PC-9 (cell line): ENCODE results near the gene TMSB15B. TPM values are rescaled to one million over a fixed set of nuclear protein-coding genes. Genes with fewer than 3 reads are reported as not detected.
"Not testable (repeated sequence)": the region's sequence is repeated elsewhere in the genome, so short reads cannot be mapped to it uniquely, and the experiment has no call there.

Source experiments
- Bru-seq: library from RNA; stranded (reverse); fragments of 400-500 nt; gene quantifications from one replicate; lab custom pipeline; 2021; lab: Mats Ljungman, UMichigan
- BruChase-seq, 2 experiments: library from RNA; stranded (reverse); fragments of 400-500 nt; gene quantifications; one replicate each; lab custom pipeline; 2021; lab: Mats Ljungman, UMichigan
- BruUV-seq: library from RNA; stranded (reverse); fragments of 400-500 nt; replicated peaks from 2 replicates; lab custom pipeline; 2021; lab: Mats Ljungman, UMichigan
- CTCF ChIA-PET: fragments of 300-600 bp; sonication (Branson Sonifier 250); formaldehyde crosslinking; loops from one replicate; lab custom pipeline; 2022; ENCODE audit warnings: antibody characterized with exemption; lab: Charles Lee
- POLR2A ChIA-PET: fragments of 300-600 bp; sonication (Branson Sonifier 250); formaldehyde crosslinking; loops from one replicate; lab custom pipeline; 2022; ENCODE audit warnings: antibody characterized with exemption; ENCODE audit not compliant: unreplicated experiment; lab: Charles Lee
- DNase-seq, 2 experiments: peaks; one replicate each; pipeline versions ENCODE4 v3.0.0 to v3.0.0-alpha.2; 2015 to 2022; ENCODE audit warnings: mixed read lengths in 1 of 2
- H2AFZ ChIP-seq: fragments of 200-600 bp; sonication (generic); 2 replicates; pipeline ENCODE4 v1.8.1; 2017; ENCODE audit warnings: antibody characterized with exemption
- H3F3A ChIP-seq: fragments of 200-600 bp; sonication (generic); 2 replicates; pipeline ENCODE4 v1.8.1; 2017; ENCODE audit warnings: antibody characterized with exemption, mild to moderate bottlenecking, low read depth; ENCODE audit not compliant: insufficient read depth
- H3K27ac ChIP-seq: fragments of 200-600 bp; sonication (generic); 2 replicates; pipeline ENCODE4 v1.6.1; 2016; ENCODE audit warnings: mixed run types
- H3K27me3 ChIP-seq: fragments of 200-600 bp; sonication (generic); 2 replicates; pipeline ENCODE4 v1.6.1; 2016; ENCODE audit warnings: low read depth, mixed run types; ENCODE audit not compliant: insufficient read depth
- H3K36me3 ChIP-seq: fragments of 200-600 bp; sonication (generic); 2 replicates; pipeline ENCODE4 v1.6.1; 2016; ENCODE audit warnings: low read depth, mixed run types
- H3K4me1 ChIP-seq: fragments of 200-600 bp; sonication (generic); replicated peaks from 2 replicates; pipeline ENCODE4 v1.6.1; 2016; ENCODE audit warnings: mixed run types; ENCODE audit not compliant: insufficient read depth
- H3K4me2 ChIP-seq: fragments of 200-600 bp; sonication (generic); 2 replicates; pipeline ENCODE4 v1.6.1; 2017; ENCODE audit warnings: mixed run types
- H3K4me3 ChIP-seq: fragments of 200-600 bp; sonication (generic); 2 replicates; pipeline ENCODE4 v1.6.1; 2016; ENCODE audit warnings: mixed run types
- H3K79me2 ChIP-seq: fragments of 200-600 bp; sonication (generic); 2 replicates; pipeline ENCODE4 v1.6.1; 2017; ENCODE audit warnings: low read depth, mixed run types
- H3K9me2 ChIP-seq: fragments of 200-600 bp; sonication (generic); 2 replicates; pipeline ENCODE4 v1.8.1; 2017; ENCODE audit warnings: mild to moderate bottlenecking; ENCODE audit not compliant: insufficient read depth
- H3K9me3 ChIP-seq: fragments of 200-600 bp; sonication (generic); 2 replicates; pipeline ENCODE4 v1.8.1; 2016; ENCODE audit warnings: low read depth; ENCODE audit not compliant: insufficient read depth
- H4K20me1 ChIP-seq: fragments of 200-600 bp; sonication (generic); 2 replicates; pipeline ENCODE4 v1.8.1; 2017; ENCODE audit not compliant: insufficient read depth
- EZH2 ChIP-seq: fragments of 200-600 bp; sonication (generic); IDR thresholded peaks from 2 replicates; pipeline ENCODE4 v1.8.0; 2017; ENCODE audit warnings: antibody characterized with exemption, low read depth
- intact Hi-C: fragments of 100-400 bp; cut with micrococcal nuclease; formaldehyde crosslinking; loops from one replicate; pipeline ENCODE4 v1.10.0; 2022; ENCODE audit not compliant: unreplicated experiment
- long read RNA-seq: library from polyadenylated mRNA; stranded (forward); transcript quantifications from one replicate; pipeline ENCODE4 v2.0.0, GENCODE V29; 2022
- total RNA-seq: library from RNA; stranded (reverse); gene quantifications from 2 replicates; pipeline ENCODE4 v1.2.3, GENCODE V29; 2021
- TF ChIP-seq, protein P1 (sequence below): fragments of 200-600 bp; sonication (generic); conservative IDR thresholded peaks from 2 replicates; pipeline ENCODE4 v1.6.1; 2017; ENCODE audit warnings: mixed run types, antibody characterized with exemption, mild to moderate bottlenecking, moderate library complexity

TMSB15B gene
- total RNA-seq (not detected in 2 replicates), Bru-seq, nascent RNA (percentile 5 among the genes with signal in this experiment), BruChase-seq, experiment 1, labeled RNA remaining after a 2-hour chase (percentile 4 among the genes with signal in this experiment), BruChase-seq, experiment 2, labeled RNA remaining after a 6-hour chase (percentile 4 among the genes with signal in this experiment)
- long read RNA-seq, result 0 reads

GRCh38 chrX:103962411-103963278 is at the start of gene TMSB15B:
Gene TMSB15B (plus strand): TSS chrX:103962627.
- H3K4me3 ChIP-seq, H3K9me3 ChIP-seq, H2AFZ ChIP-seq, H3F3A ChIP-seq, H4K20me1 ChIP-seq, H3K27me3 ChIP-seq, H3K79me2 ChIP-seq, BruUV-seq, H3K27ac ChIP-seq, DNase-seq, intact Hi-C loops, H3K4me2 ChIP-seq, CTCF ChIA-PET, H3K4me1 ChIP-seq, H3K9me2 ChIP-seq, H3K36me3 ChIP-seq, POLR2A ChIA-PET: not testable (repeated sequence)

- Histone ChIP-seq H3K79me2 (no peaks in the 10 kb centered on the region), H3K27ac (no peak overlapping the region), H3K27me3 (peaks cover 38% of the 10 kb centered on the region), H3K4me3 (no peak overlapping the region), H3K9me3 (no peaks in the 10 kb centered on the region), H3K4me1 (no peaks in the 10 kb centered on the region), H3K9me2 (no peaks in the 10 kb centered on the region), H2AFZ (no peak overlapping the region), H3K36me3 (no peaks in the 10 kb centered on the region), H3F3A (no peaks in the 10 kb centered on the region), H3K4me2 (no peak overlapping the region), H4K20me1 (no peaks in the 10 kb centered on the region)
- intact Hi-C loops, result no loop called here
- no TSS peak for BruUV-seq
- ChIA-PET POLR2A (no interaction called here), CTCF (no interaction called here)
- no peak for DNase-seq
- no peak for TF ChIP-seq EZH2
- TF ChIP-seq, protein P1, sequence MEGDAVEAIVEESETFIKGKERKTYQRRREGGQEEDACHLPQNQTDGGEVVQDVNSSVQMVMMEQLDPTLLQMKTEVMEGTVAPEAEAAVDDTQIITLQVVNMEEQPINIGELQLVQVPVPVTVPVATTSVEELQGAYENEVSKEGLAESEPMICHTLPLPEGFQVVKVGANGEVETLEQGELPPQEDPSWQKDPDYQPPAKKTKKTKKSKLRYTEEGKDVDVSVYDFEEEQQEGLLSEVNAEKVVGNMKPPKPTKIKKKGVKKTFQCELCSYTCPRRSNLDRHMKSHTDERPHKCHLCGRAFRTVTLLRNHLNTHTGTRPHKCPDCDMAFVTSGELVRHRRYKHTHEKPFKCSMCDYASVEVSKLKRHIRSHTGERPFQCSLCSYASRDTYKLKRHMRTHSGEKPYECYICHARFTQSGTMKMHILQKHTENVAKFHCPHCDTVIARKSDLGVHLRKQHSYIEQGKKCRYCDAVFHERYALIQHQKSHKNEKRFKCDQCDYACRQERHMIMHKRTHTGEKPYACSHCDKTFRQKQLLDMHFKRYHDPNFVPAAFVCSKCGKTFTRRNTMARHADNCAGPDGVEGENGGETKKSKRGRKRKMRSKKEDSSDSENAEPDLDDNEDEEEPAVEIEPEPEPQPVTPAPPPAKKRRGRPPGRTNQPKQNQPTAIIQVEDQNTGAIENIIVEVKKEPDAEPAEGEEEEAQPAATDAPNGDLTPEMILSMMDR, result no peak
Observed at GRCh38 chrX:103913356-103914020, 48.9 kb upstream of the TMSB15B start.

DNA sequence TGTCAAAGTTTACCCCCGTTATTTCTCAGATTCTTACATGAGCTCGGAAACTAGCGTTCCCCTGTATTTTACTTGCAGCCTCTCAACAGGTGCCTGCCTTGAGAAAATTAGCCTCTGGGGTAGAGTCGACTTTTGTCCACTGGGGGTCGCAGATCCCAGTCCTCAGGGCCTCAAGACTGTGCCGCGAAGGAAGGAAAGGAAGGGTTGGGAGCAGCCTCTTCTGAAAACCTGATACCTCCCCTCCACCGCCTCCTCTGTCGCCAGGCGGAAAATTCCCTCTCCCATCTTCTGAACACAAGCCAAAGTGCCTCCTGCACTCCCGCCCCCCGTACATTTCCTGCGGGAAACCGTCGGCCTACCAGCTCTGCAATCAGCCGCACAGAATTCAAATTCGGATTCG is 44.4 kb upstream of the TMSB15B start:
- no peaks in the 10 kb centered on the region for H4K20me1 ChIP-seq
- ChIA-PET CTCF (interaction anchor here (0.7 kb wide), 1 partner anchor 427 kb away, joined by 3 read pairs; no protein-coding TSS in a partner anchor), POLR2A (no interaction called here)
- H2AFZ ChIP-seq, result no peak overlapping the region
- no peaks in the 10 kb centered on the region for H3K4me1 ChIP-seq
- intact Hi-C loops, result no loop called here
- no peaks in the 10 kb centered on the region for H3K36me3 ChIP-seq
- BruUV-seq, result no TSS peak
- H3K9me3 ChIP-seq, result no peaks in the 10 kb centered on the region
- no peak overlapping the region for H3K4me3 ChIP-seq
- H3K4me2 ChIP-seq, result no peak overlapping the region
- H3F3A ChIP-seq, result no peaks in the 10 kb centered on the region
- H3K9me2 ChIP-seq, result no peaks in the 10 kb centered on the region
- peaks cover 21% of the 10 kb centered on the region for H3K27me3 ChIP-seq
- DNase-seq, result no peak
- no peak overlapping the region for H3K27ac ChIP-seq
- TF ChIP-seq, protein P1, result no peak; the same call in 1 of the 2 replicates
- TF ChIP-seq EZH2, result no peak
- H3K79me2 ChIP-seq, result no peaks in the 10 kb centered on the region
